ENCODE measurements around the gene MVD. TPM values are rescaled to one million over a fixed set of nuclear protein-coding genes. Genes with fewer than 3 reads are reported as not detected.

Gene MVD
- total and polyA plus RNA-seq, 2 of the 13 experiments (the other 11 are each of a cell fraction or from before 2014, with no cell fraction given) = 28.1 to 187 TPM

- TF ChIP-seq ZBTB43 (CRISPR knock-in tag; conservative IDR thresholded peaks at IDR 0.05) (peak; percentile 78), IRF2 (CRISPR knock-in tag; IDR thresholded peaks at IDR 0.05) (no peak), ETV6 (CRISPR knock-in tag; conservative IDR thresholded peaks at IDR 0.05) (no peak), ZFX (CRISPR knock-in tag; IDR thresholded peaks at IDR 0.05; ENCODE audit: low read depth) (peak; percentile 88), GABPA (IDR thresholded peaks at IDR 0.05; ENCODE audit: low read depth, low read length) (no peak), GABPA (CRISPR knock-in tag; IDR thresholded peaks at IDR 0.05; ENCODE audit: low read depth) (peak; percentile 77), KLF16 (CRISPR knock-in tag; IDR thresholded peaks at IDR 0.05) (no peak), NCOA5 (CRISPR knock-in tag; IDR thresholded peaks at IDR 0.05) (no peak), MIER3 (CRISPR knock-in tag; IDR thresholded peaks at IDR 0.05; ENCODE audit: borderline replicate concordance) (peak; percentile 39; the same call in 1 of the 2 replicates), ZBTB37 (CRISPR knock-in tag; IDR thresholded peaks at IDR 0.05) (peak; percentile 74; the same call in 1 of the 2 replicates), PAX8 (CRISPR knock-in tag; IDR thresholded peaks at IDR 0.05; ENCODE audit: borderline replicate concordance) (no peak), ZNF770 (CRISPR knock-in tag; IDR thresholded peaks at IDR 0.05) (peak; percentile 14; the same call in 1 of the 2 replicates), ZBTB42 (CRISPR knock-in tag; IDR thresholded peaks at IDR 0.05) (no peak), SRY (CRISPR knock-in tag; IDR thresholded peaks at IDR 0.05) (0 out of 2 replicates have a peak, but pooled peaks have one; percentile 45), CREM (IDR thresholded peaks at IDR 0.05) (peak; percentile 25; the same call in 1 of the 2 replicates), CREM (CRISPR knock-in tag; IDR thresholded peaks at IDR 0.05) (no peak), RXRA (CRISPR knock-in tag; IDR thresholded peaks at IDR 0.05) (peak; percentile 92), SOX13 (IDR thresholded peaks at IDR 0.05) (no peak), SOX13 (CRISPR knock-in tag; conservative IDR thresholded peaks at IDR 0.05 in 1 of 2, IDR thresholded peaks at IDR 0.05 in 1 of 2) (peak in 1 of 2 experiments; percentile 50; a peak in 2 of 4 replicates), TRIM24 (CRISPR knock-in tag; IDR thresholded peaks at IDR 0.05) (no peak), YY1 (IDR thresholded peaks at IDR 0.05; ENCODE audit: insufficient read depth, insufficient replicate concordance, low read depth, low read length) (no peak), TEAD3 (CRISPR knock-in tag; optimal IDR thresholded peaks at IDR 0.05; ENCODE audit: borderline replicate concordance) (peak; percentile 81), MXD1 (CRISPR knock-in tag; IDR thresholded peaks at IDR 0.05) (peak; percentile 72; the same call in 1 of the 2 replicates), ASH2L (IDR thresholded peaks at IDR 0.05; ENCODE audit: insufficient read length, low read depth, low read length) (peak; percentile 94), ELF3 (CRISPR knock-in tag; IDR thresholded peaks at IDR 0.05) (peak; percentile 84), TOE1 (CRISPR knock-in tag; IDR thresholded peaks at IDR 0.05) (no peak), ZFP90 (CRISPR knock-in tag; IDR thresholded peaks at IDR 0.05; ENCODE audit: borderline replicate concordance) (peak; percentile 80; the same call in 1 of the 2 replicates)
Measured at GRCh38 chr16:88618182-88618955, 44.5 kb downstream of the MVD start (continued).

All from HepG2 (cell line).